NK-92 (cell line): ENCODE measurements around the gene CEP164.

ENCODE experiments used
- DNase-seq: peaks from one replicate; lab custom pipeline; 2025; ENCODE audit not compliant: unreplicated experiment; lab: John Stamatoyannopoulos, UW

The CEP164 gene

GRCh38 chr11:117327567-117328374 is at the start of gene CEP164:
CEP164 (plus strand) TSS chr11:117327854; CDS start chr11:117338587, 10,733 bp downstream.
- DNase-seq, result peak; percentile 65

DNA sequence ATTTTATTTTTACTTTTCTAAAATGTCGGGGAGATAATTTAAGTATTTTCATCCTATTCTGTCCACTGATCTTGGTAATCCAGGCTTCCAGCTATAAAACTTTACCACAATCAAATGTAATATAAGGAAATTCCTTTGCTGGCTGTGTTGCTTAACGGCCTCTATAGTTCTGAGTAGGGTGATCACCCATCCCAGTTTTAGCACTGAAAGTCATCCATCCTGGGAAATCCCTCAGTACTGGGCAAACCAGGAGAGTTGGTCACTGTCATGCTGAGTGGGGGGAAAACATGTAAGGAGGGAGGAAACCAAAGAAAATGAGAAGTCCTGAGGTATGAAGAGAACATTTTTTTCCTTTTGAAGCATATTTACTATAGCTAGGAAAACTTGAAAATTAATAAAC is 49.3 kb upstream of the CEP164 start:
- DNase-seq, result no peak

GRCh38 chr11:117279711-117280376 is 47.8 kb upstream of the CEP164 start:
- DNase-seq, result no peak

GRCh38 chr11:117281159-117281558 is 46.5 kb upstream of the CEP164 start:
- no peak for DNase-seq

DNA sequence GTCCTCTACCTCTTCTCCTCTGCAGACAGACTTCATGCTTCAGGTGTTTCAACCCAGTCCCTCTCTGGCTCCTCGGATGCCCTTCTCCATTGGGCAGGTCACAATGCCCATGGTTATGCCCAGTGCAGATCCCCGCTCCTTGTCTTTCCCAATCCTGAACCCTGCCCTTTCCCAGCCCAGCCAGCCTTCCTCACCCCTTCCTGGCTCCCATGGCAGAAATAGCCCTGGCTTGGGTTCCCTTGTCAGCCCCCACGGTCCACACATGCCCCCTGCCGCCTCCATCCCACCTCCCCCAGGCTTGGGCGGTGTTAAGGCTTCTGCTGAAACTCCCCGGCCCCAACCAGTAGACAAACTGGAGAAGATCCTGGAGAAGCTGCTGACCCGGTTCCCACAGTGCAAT is 45.8 kb upstream of the CEP164 start:
- no peak for DNase-seq

DNA sequence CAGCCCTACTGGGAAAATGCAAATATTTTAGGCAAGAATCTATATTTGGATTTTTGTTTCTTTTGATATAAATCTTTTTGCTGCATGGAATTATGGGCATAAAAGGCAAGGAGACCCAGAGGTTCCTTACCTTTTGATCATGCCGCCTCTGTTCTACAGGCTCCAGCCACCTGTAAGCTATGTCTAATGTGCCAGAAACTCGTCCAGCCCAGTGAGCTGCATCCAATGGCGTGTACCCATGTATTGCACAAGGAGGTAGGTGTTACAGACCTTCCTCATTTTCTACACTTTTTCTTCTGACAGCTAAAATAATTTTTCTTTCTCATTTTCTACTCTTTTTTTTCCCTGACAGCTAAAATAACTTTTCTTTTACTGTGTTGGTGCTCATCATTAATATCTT is 44.7 kb upstream of the CEP164 start:
- DNase-seq, result no peak

DNA sequence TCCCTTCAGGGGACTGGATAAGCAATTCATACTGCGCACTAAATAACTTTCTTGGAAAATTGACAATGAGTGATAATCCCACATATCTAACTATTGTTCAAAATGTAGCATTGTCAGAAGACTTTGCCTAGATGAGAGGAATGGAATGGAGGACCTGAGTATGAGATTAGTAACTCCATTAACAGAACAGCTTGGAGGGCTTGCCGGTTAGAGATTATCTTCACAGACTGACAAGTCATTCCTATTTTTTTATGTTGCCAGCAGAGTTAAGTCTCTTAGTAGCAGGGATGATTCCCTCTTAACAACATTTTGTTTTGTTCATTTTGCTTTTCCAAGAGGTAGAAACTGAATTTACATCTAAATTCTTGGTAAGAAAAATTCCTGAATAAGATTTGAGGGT is 43.6 kb upstream of the CEP164 start:
- no peak for DNase-seq

GRCh38 chr11:117286588-117286987 is 41.1 kb upstream of the CEP164 start:
- no peak for DNase-seq

DNA sequence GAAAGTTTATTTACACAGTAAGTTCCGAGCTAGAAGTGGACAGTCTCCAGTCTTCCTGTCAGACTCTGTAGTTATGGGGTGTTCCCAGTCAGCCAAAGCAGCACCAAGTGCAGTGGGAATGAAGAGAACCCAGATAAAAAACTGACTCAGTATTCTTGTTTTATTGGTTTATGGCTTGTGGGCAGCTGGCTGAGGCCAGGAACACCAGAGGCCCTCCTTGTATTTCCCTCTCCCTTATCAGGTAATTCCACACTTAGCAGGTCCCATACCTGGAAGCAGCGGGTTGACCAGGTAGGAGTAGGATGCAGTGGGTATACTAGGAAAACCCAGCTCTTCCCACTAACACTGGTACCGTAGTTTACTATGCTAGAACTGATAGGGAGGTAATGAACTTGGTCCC is 40.0 kb upstream of the CEP164 start:
- no peak for DNase-seq

DNA sequence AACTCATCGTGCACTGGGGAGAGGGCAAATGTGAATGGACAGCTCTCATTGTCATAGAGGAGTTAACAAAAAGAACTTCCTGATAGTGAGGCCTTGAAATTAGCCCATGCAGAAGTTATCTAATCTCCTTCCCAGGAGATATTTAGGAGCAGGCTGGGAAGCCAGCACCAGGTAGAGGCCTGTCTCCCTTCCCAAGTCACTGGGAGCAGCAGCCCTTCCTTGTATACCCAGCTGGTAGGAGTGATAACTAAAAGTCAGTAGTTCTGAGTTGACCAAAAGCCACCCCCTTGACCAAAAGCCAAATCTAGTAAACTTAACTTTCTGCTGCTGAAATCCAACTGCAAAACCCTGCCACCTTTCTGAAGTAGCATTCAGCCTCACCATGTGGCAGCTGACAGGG is 37.9 kb upstream of the CEP164 start:
- no peak for DNase-seq

DNA sequence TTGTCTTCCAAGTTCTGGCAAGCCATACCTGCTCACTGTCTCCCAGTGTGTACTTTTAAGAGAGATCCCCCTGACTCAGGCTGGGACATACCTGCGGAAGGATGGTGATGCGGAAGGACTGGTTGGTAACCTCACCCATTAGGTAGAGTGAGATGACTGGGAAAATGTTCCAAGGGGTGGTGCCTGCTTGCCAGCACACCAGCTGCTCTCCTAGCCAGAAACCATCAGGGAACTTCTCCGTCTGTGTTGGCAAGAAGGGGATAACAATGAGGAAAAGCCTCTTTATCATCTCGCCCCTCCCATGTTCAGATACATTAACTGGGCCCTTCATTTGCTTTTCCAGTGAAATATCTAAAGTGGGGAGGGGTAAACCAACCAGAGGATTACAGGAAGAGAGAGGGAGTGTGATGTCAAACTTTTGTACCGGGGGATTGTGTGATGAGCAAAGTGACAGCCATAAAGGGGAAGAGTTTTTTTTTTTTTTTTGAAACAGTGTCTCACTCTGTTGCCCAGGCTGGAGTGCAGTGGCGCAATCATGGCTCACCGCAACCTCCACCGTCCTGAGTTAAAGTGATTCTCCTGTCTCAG is 36.8 kb upstream of the CEP164 start, which contains the start of gene BACE1-AS:
BACE1-AS (plus strand) TSS at position 538 of the 588 bp plus-strand sequence.
- DNase-seq, result no peak

- DNase-seq, result no peak
Observed at GRCh38 chr11:117292616-117293015, 35.0 kb upstream of the CEP164 start.

- no peak for DNase-seq
Observed at GRCh38 chr11:117295438-117296137, 32.1 kb upstream of the CEP164 start.

GRCh38 chr11:117296881-117297280 is 30.8 kb upstream of the CEP164 start:
- DNase-seq, result no peak

DNA sequence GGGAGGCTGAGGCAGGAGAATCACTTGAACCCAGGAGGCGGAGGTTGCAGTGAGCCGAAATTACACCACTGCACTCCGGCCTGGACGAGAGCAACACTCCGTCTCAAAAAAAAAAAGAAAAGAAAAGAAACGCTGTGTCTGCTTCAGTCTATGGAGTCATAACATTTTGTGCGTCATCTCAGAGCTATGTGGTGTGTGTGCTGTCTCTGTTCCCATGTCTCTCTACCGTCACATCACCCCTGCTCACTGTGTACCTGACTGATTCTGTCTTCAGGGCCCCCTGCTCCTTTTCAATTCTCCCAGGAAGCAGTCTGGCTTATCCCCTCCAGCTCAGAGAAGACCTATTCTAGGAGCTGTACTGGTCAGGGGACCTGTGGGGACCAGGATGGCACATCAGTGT is 29.5 kb upstream of the CEP164 start:
- DNase-seq, result no peak

GRCh38 chr11:117299351-117300282 is 28.0 kb upstream of the CEP164 start:
- DNase-seq, result no peak

- no peak for DNase-seq
Observed at GRCh38 chr11:117300283-117300663, 27.4 kb upstream of the CEP164 start.

GRCh38 chr11:117300773-117301172 is 26.9 kb upstream of the CEP164 start:
- no peak for DNase-seq

DNA sequence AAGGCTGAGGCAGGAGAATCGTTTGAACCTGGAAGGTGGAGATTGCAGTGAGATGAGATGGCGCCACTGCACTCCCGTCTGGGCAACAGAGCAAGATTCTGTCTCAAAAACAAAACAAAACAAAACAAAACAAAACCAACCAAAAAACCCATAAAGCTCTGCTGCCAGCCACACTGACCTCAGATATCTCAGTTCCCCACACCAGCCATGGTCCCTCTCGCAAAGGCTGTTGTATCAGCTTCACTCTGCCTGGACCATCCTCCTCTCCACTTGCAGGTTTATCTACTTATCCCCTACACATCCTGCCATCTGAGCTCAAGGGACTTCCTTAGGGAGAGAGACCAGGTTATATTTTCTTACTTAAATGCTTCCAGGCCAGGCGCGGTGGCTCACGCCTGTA is 25.4 kb upstream of the CEP164 start:
- no peak for DNase-seq

- no peak for DNase-seq
Observed at GRCh38 chr11:117303101-117303500, 24.6 kb upstream of the CEP164 start.
